OCI-LY3 (cell line): ENCODE results near the gene PXDN.

Source experiments
- H2AFZ ChIP-seq: fragments of 200-600, 300-600 bp; shearing (Covaris generic); 2 replicates; pipeline ENCODE4 v1.6.0; 2014; ENCODE audit warnings: antibody characterized with exemption, low read depth, low read length
- H3K27ac ChIP-seq: fragments of 200-600, 300-600 bp; sonication (generic); 2 replicates; pipeline ENCODE4 v1.5.1; 2014; ENCODE audit warnings: mild to moderate bottlenecking, low read length, moderate library complexity, mixed read lengths
- H3K27me3 ChIP-seq: fragments of 200-600, 300-600 bp; sonication (generic); 2 replicates; pipeline ENCODE4 v1.6.1; 2014; ENCODE audit warnings: low read depth, low read length, mixed read lengths
- H3K36me3 ChIP-seq: fragments of 200-600, 300-600 bp; sonication (generic); replicated peaks from 2 replicates; pipeline ENCODE3; 2014; ENCODE audit warnings: low read depth, low read length, mixed read lengths
- H3K4me1 ChIP-seq: fragments of 300-600, 200-600 bp; sonication (generic); 2 replicates; pipeline ENCODE4 v1.6.1; 2014; ENCODE audit warnings: low read length, mixed read lengths
- H3K4me2 ChIP-seq: fragments of 200-600, 300-600 bp; sonication (generic); 2 replicates; pipeline ENCODE4 v1.6.1; 2014; ENCODE audit warnings: low read length, mixed read lengths
- H3K4me3 ChIP-seq: fragments of 300-600, 200-600 bp; sonication (generic); 2 replicates; pipeline ENCODE4 v1.5.1; 2014; ENCODE audit warnings: antibody characterized with exemption, mild to moderate bottlenecking, low read length, moderate library complexity
- H3K79me2 ChIP-seq: fragments of 300-600, 200-600 bp; shearing (Covaris generic); 2 replicates; pipeline ENCODE4 v1.6.1; 2014; ENCODE audit warnings: mild to moderate bottlenecking, low read length, mixed read lengths
- H3K9ac ChIP-seq: fragments of 300-600, 200-600 bp; shearing (Covaris generic); 2 replicates; pipeline ENCODE4 v1.6.0; 2014; ENCODE audit warnings: mild to moderate bottlenecking, low read length, moderate library complexity
- H3K9me3 ChIP-seq: fragments of 200-600, 300-600 bp; shearing (Covaris generic); 2 replicates; pipeline ENCODE4 v1.6.1; 2014; ENCODE audit warnings: low read length, mixed read lengths; ENCODE audit not compliant: insufficient read depth
- H4K20me1 ChIP-seq: fragments of 200-600, 300-600 bp; sonication (generic); 2 replicates; pipeline ENCODE4 v1.6.1; 2016; ENCODE audit warnings: low read length, mixed read lengths; ENCODE audit not compliant: insufficient read depth
- CTCF ChIP-seq: fragments of 200-600, 300-600 bp; sonication (generic); IDR thresholded peaks from 2 replicates; pipeline ENCODE4 v1.5.1; 2014; ENCODE audit warnings: antibody characterized with exemption, low read length, low read depth
- EZH2phosphoT487 ChIP-seq: fragments of 200-600 bp; shearing (Covaris generic); IDR thresholded peaks from 2 replicates; pipeline ENCODE4 v1.6.1; 2018; ENCODE audit warnings: antibody characterized with exemption, mixed run types, low read depth

The PXDN gene

DNA sequence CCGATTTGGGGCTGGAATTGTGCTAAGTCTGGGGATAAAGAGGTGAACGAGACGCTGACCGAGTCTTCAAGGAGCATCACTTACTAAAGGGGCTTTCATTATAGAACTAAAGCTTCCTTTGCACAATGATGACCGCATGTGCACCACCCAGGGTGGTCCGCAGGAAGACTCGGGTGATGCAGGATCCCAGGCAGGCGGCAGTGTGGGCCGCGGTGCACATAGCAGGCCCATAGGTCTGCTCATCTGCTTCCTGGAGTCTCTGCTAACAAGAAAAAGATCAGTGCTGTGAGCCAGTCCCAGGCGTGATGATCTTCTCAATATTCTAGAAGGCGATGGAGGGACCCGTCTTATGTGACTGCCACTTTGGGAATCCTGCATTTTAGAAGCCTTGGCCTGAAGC is 122.8 kb downstream of the PXDN start:
- no peak overlapping the region for H3K4me3 ChIP-seq
- no peaks in the 10 kb centered on the region for H4K20me1 ChIP-seq
- no peak overlapping the region for H3K9ac ChIP-seq
- H3K27ac ChIP-seq: no peak overlapping the region
- no peaks in the 10 kb centered on the region for H3K9me3 ChIP-seq
- H3K79me2 ChIP-seq: no peaks in the 10 kb centered on the region
- H3K4me1 ChIP-seq: peaks cover 7% of the 10 kb centered on the region; the same call in 1 of the 2 replicates
- no peaks in the 10 kb centered on the region for H3K36me3 ChIP-seq
- no peak overlapping the region for H2AFZ ChIP-seq
- no peaks in the 10 kb centered on the region for H3K27me3 ChIP-seq
- TF ChIP-seq CTCF (no peak), EZH2phosphoT487 (no peak)
- H3K4me2 ChIP-seq: no peak overlapping the region

GRCh38 chr2:1621041-1621440 is 123.3 kb downstream of the PXDN start:
- Histone ChIP-seq H3K79me2 (no peaks in the 10 kb centered on the region), H2AFZ (no peak overlapping the region), H3K9ac (no peak overlapping the region), H3K9me3 (no peaks in the 10 kb centered on the region), H3K27ac (no peak overlapping the region), H3K27me3 (no peaks in the 10 kb centered on the region), H4K20me1 (no peaks in the 10 kb centered on the region), H3K4me2 (no peak overlapping the region), H3K36me3 (no peaks in the 10 kb centered on the region), H3K4me1 (peaks cover 7% of the 10 kb centered on the region; the same call in 1 of the 2 replicates), H3K4me3 (no peak overlapping the region)
- TF ChIP-seq CTCF (no peak), EZH2phosphoT487 (no peak)

DNA sequence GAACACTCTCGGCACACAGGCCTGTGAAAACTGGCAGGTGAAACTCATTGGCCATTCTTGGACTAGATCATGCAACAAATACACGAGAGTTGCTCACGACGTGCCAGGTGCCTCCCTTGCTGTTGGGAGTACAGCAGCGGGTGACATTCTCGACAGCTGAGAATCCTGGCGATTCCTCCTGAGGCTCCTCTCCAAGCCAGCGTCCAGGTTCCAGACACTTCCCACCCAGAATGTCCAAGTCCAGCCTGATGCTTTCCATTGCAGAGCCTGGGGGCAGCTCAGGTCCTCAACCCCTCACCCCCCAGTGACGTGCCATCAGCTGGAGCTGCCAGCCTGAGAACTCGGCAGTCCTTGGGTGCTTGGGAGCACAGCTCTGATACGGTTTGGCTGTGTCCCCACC is 124.2 kb downstream of the PXDN start:
- Histone ChIP-seq H2AFZ (no peak overlapping the region), H3K27me3 (no peaks in the 10 kb centered on the region), H4K20me1 (no peaks in the 10 kb centered on the region), H3K4me2 (no peak overlapping the region), H3K9ac (no peak overlapping the region), H3K79me2 (no peaks in the 10 kb centered on the region), H3K4me3 (no peak overlapping the region), H3K27ac (no peak overlapping the region), H3K4me1 (peaks cover 15% of the 10 kb centered on the region), H3K36me3 (no peaks in the 10 kb centered on the region), H3K9me3 (no peaks in the 10 kb centered on the region)
- TF ChIP-seq CTCF (no peak), EZH2phosphoT487 (no peak)

DNA sequence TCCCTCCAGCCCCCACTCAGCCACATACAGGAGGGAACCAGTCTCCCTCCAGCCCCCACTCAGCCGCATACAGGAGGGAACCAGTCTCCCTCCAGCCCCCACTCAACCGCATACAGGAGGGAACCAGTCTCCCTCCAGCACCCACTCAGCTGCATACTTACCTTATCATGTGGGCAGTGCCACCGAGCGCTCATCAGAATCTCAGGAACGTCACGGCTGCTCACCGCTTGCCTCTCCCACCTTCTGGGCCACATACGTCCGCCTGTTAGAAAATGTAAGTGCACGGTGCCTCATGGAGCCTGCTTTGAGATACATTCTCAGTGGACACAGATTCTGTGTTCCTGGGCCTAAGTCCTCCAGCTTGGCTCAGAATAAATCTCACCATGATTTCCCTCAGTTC is 124.8 kb downstream of the PXDN start:
- Histone ChIP-seq H3K4me3 (no peak overlapping the region), H3K27me3 (no peaks in the 10 kb centered on the region), H3K9me3 (no peaks in the 10 kb centered on the region), H3K9ac (no peak overlapping the region), H3K4me2 (no peak overlapping the region), H2AFZ (no peak overlapping the region), H3K4me1 (peaks cover 20% of the 10 kb centered on the region), H3K79me2 (no peaks in the 10 kb centered on the region), H3K36me3 (no peaks in the 10 kb centered on the region), H4K20me1 (no peaks in the 10 kb centered on the region), H3K27ac (no peak overlapping the region)
- TF ChIP-seq CTCF (no peak), EZH2phosphoT487 (no peak)
